Fibroblast of skin of right quadriceps (primary cell): ENCODE data around the gene SCAMP4.

Experiments used
- DNase-seq: peaks from one replicate; pipeline ENCODE4 v3.0.0-alpha.2; 2013

Gene SCAMP4, protein sequence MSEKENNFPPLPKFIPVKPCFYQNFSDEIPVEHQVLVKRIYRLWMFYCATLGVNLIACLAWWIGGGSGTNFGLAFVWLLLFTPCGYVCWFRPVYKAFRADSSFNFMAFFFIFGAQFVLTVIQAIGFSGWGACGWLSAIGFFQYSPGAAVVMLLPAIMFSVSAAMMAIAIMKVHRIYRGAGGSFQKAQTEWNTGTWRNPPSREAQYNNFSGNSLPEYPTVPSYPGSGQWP

DNA sequence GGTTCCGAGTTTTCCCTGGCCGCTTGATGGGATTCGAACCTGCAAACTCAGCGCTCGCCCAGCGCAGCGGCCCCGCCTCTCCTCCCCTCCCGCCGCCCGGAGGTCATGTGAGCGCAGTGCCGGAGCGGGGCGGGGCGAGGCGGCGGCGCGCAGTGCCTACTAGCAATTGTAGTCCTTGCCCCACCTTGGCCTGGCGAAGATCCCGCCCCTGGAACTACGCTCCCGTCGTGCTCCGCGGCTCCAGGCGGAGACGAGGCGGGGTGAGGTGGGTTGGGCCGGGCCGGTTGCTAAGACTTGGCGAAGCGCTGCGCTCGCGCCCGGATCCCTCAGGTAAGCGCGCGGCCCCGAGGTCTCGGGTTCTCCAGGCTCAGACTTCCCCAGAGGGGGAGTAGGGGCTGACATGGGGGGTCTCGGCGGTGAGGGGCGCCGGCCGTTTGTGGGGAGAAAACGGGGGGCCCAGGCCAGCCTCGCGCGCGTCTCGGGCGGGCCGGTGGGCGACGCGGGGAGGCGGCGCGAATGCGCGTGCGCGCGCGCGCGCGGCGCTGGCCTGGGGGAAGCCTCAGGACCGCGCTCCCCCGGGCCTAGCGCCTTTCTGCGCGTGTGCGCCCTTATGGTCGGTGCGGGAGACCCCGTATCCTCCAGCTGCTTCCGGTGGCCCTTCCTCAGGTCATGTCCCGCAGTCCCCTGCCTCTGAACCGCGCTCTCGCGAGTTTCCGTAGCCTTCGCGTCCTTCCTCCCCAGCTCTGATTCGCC lies at the start of gene SCAMP4, which contains the start of gene ADAT3:
TSS of gene SCAMP4 (plus strand) at position 290 of the 753 bp plus-strand sequence. CDS start 9,621 bp downstream, outside the sequence.
TSS of gene ADAT3 (plus strand) at position 290 of the 753 bp plus-strand sequence. CDS start 6,649 bp downstream, outside the sequence.
- DNase-seq, result peak; percentile 99

DNA sequence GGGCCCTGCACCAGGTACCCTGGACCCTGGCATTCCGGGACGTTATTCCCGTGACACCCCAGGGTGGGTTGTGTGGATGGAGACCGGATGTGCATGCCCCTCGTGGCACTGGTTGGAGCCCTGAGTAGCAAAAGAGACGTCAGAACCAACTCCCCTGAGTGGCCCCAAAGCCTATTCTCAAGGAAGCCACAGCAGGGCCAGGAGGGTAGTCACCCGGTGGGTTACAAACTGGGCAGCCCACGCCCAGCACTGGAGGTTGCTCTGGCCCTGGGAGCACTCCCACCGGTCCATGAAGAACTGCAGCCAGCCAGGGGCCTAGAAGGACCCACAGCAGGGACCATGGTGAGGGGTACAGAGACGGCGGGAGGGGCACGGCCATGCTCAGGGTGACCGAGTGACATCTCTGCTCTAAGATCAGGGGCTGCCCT lies 49.4 kb upstream of the SCAMP4 start:
- DNase-seq, result no peak

DNA sequence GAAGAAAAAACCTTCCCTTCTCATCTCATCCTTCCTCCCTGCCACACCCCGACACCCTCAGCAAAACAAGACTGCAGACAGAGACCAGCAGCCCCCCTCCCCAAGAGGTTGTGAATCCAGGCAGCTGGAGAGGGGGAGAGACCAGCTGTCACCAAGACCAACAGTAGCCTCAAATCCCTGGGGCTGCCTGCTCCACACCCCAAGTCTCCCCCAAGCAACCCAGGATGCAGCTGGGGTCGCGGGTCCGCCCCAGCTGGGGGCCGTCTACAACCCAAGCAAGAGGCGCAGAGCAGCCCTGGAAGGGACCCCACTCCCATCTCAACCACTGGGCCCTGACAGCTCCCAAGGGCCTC lies 48.9 kb upstream of the SCAMP4 start:
- no peak for DNase-seq

DNA sequence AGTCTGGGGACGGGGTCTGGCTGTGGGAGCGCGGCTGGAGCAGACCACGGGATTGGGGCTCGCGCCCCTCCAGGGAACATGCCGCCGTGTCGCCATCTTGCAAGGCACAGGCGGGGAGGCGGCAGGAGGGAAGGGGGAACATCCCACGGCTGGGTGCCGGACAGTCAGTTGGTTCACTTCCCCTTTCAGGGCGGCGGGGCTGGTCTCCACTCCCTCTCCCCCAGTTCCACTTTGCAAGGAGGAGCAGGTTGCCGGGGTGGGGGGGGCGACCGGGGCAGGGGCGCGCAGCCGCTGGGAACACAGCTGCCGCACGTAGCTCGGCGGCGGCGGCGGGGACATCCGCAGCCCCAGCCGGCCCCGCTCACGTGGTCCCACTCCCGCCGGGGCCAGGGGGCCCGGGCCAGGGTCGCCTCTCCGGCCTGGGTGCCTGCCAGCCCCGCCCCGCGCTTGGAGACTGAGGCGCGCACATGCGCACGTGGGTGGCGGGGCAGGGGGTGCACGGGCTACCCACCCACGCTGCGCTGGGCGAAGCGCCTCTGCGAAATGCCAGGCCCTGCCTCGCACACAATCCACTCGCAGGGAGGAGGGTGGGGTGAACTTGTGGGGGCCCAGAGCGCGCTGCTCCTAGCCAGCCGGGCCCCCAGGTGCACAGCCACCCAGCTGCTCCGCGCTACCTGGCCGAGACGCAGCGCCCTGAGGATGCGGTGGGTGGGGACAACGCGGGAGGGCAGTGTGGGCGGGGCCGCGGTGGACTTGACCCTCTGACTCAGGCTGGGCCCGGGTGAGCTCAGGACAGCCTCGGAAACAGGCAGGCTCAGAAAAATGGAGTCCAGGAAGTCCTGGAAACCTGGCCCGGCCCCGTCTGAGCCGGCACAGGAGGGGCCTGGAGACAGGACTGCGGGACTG lies 48.2 kb upstream of the SCAMP4 start:
- DNase-seq, result peak; percentile 46

DNA sequence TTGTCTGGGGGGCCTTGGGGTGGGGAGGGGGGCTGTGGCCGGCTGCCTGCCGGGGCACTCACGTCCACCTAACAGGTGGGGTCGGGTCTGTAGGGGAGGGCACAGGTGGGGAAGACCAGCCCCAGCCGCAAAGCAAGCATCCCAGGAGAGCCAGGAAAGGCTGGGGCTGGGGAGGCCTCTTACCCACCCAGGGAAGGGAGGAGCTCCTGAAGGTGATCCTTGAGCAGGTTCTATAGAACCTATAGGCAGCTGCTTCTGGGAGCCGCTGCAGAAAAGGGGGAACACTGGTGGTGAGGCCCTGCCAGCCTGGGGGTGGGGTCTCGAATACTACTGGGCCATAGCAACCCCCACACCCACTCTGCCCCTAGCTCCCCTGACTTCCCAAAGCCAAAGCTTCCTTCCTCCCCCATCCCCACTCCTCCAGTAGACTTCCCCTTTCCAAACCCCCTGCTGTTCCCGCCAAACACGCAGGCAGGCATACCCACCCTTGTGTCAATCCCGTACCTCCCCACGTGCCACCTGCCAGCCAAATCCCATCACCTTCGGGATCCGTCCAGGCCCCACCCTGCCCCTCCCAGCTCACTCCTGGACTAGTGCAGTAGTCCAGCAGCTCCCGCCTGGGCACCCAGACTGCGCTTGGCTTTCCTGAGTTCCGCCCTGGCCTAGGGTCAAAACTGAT lies 47.4 kb upstream of the SCAMP4 start:
- no peak for DNase-seq

DNA sequence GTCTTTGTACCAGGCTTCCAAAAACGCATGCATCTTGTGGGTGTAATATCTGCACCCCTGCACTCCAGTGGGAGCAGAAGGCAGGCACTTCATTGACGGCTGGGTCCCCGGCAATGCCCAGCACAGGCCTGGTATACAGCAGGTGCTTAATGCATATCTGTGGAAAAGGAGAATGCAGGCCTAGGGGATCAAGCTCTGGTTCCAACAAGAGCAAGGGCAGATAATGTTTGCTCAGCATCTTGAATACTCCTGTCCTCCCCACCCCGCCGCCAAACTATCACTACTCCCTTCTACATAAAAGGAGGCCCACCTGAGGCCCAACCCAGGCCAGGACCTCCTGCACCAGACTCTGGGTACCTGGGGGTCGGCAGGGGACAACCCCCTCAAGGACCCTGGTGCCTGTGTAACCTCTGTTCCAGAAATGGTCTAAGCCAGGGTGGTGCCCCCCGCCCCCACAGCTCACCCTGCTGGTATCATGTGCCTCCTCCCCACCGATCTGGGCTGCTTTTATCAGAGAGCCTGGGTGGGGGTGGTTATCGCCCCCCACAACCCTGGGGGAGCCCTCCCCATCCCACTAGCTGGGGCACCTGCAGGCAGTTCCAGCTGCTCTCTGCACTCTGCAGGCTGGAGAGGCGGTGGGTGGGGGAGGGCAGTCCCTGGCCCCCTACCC lies 46.7 kb upstream of the SCAMP4 start:
- DNase-seq, result no peak

DNA sequence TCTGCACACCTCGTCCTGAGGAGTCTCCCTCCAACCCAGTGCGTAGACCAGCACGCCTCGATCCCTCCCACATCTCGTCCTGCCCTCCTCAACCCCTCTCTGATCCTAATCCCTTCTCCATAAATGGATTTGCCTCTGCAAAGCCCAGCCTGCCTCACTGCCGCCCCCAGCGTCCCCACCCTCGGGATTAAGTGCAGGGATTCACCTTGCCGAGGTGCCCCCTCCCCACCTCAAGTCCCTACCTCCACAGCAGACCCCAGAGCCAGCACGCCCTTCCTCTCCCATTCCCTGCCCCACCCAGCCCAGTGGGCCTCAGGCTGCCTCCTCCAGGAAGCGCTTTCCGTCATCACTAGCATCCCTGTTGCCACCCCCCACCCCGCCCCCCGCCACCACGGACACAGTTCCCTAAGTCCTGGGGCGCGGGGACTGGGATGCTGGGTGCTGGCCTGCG lies 45.8 kb upstream of the SCAMP4 start:
- DNase-seq, result no peak

DNA sequence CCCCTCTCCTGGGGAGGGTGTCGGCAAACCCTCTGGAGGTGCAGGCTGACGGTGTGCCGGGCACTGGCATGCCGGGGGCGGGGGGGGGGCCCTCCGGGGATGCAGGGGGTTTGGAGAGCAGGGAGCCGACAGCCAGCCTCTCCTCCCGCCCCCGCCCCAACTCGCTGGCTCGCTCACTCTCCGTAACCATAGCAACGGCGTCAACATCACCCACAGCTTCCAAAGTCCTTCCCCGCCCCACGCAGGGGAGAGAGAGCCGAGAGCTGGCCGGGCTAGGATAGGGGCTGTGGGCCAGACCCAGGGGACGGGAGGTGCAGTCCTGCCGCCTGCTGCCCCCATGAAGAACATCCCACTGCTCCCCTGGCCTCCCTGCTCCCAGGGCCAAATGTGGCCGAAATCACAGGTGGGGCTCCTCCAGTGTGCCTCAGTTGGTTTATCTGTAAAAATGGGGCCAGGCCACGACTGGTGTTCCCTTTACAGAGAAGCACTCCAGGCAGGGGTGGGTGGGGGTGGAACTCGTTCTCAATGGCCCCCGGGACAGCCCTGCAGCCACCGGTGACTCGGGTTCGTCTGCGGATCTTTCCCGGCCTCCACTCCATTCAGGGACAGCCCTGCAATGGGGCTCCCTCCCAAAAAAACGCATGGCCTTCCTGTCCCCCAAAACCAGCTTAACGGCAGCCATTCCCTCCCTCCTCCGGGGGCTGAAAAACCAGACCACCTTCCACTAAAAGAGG lies 45.0 kb upstream of the SCAMP4 start:
- DNase-seq, result peak; percentile 76

DNA sequence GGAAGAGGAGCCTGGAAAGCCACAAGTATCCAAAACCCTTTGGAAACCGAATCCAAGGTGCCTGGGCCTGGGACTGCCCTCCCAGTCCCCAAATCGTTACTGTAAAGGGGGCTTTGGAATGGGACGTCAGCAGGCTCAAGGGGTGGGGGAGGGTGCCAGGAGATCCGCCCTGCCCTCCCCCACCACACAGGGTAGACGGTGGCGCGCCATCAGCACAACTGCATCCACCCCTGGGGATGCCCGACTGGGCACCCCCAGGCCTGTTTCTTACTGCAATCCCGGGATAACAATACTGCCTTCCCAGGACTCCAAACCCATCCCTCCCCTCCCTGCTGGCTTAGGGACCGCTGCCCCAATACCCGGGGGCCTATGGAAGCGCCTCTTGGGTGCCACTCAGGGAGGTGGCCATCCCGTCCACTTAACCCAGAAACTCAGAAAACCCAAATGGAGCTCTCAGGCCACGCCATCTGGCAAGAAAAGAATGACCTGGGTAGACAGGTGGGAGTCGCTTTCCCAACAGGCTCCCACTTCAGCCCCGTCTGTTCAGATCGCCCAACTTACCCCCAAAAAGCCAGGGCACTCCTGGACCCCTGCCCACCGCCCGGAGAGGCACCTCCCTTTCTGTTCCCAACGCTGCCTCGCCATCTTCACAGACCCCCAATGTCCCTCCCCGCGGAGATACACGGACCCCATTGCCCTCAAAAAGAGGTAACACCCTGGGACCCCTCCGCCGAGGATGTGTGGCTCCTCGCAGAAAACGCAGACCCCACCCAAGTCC lies 44.2 kb upstream of the SCAMP4 start:
- no peak for DNase-seq

DNA sequence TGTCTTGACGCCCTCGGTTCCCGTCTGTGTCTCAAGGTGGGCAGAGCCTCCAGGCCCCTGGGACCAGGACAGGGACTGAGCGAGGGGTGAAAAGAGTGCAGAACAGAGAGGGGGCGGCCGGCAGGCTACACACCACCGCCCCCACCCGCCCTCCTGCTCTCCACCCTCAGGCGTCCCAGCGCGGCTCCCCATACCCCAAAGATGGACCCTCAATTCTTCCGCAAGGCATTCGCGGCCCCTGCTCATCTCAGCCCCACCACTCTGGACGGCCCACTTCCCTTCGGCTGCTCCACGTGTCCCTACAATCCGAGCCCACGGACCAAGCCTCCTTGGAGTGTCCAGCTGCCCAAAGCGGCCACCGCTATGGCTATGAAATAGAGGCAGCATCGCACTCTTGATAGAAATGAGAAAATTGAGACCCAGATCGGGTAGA lies 43.6 kb upstream of the SCAMP4 start:
- DNase-seq, result no peak

DNA sequence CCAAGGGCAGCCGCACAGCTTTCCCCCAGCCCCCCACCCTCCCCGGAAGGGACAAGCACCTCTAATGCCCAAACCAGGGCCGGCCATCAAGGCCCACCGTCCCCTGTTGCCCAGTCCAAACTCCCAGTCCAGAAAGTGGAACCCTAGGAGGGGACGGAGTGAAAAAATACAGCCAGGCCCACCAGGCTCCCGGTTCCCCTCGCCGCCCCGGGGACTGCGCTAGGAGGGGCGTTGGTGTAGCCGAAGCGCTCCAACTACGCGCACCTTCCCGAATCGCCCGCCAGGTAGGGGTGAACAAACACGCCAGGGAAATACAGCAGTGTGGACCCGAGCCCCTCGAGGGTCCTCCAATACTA lies 43.2 kb upstream of the SCAMP4 start:
- DNase-seq, result no peak

DNA sequence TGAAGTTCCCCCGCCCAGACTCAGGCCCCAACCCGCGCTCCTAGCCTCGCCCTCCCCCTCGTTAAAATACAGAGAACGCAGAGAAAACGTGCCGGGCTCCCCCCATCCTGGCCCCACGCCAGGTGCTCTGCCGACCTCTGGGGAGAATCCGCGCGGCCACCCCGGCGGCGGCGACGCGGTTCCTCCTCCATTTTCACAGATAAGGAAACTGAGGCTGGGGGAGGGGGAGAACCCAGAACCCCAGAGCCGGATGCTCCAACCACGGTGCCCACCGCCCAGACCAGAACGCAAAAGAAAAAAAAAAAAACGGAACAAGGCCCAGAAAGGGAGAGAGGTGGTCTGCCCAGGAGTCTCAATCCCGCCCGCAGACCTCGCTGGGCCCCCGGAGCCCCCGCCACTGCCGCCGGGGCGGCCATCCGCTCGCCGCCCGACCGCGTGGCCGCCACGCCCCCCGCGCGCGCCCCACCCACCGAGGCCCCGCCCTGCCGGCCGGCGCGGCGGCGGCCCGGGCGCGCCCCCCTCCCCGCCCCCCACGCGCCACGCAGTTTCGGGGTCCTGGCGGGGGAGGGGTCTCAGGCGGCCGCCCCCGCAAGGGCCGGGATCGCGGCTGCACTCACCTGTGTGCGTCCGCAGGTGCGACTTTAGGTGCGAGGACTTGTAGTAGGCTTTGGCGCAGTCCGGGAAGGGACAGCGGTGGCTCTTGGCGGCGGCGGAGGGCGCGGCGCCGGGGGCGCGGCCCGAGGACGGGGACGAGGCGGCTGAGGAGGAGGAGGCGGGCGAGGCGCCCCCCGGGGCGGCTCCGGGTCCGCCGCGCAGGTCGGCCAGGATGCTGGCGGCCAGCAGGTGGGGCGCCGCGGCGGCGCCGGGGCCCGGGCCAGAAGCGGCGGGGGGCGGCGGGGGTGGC lies 42.5 kb upstream of the SCAMP4 start:
- DNase-seq, result no peak

DNA sequence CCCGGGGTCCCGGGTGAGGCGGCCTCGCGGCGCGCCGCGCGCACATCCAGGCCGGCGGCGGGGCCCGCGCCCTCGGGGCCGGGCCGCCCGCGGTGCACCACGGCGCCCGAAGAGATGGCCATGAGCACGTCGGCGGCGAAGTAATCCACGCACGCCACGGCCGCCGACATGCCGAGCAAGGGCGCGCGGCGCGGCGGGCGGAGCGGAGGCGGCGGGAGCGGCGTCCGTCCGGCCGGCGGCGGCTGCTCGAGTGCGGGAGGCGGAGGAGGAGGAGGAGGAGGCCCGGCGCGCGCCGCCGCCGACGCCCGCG lies 41.9 kb upstream of the SCAMP4 start, which contains the start of gene KLF16:
TSS of gene KLF16 (minus strand) at position 252 of the 310 bp plus-strand sequence. CDS start at position 170, 82 bp downstream.
- no peak for DNase-seq

DNA sequence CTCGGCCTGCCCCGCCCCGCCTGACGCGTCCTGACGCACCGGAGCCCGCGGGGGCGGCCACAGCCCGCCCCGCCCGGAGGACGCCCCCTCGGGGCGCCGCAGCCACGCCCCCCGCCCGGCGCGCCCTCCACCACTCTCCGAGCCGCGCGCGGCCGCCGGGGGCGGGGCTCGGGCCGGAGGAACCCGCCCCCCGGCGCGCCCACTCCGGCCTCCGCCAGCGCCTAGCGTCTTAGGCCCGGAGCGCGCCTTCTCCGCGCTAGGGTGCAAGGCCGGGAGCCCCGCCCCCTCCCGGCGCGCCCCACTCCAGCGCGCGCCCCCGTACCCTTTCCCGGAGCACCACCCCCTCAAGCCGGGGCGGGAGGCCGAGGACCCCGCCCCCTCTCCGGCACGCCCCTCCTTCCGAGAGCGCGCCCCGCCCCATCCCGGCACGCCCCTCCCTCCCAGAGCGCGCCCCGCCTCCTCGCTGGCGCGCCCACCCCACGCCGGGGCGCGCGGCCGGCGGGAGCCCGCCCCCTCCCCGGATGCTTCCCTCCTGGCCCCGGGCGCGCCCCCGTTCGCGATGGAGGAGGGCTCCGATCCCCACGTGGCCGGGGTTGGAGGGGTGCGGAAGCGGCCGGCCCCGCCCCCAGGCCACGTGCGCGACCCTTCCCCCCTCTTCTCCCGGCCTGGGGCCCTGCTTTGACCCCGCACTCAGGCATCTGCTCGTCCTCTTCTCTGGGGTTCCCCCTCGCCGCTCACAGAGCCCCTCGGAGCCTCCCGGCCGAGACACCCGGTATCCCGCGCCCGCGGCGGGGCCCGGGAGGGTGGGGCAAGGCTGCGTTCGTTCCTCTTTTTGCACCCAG lies 41.3 kb upstream of the SCAMP4 start:
- peak; percentile 96 for DNase-seq

DNA sequence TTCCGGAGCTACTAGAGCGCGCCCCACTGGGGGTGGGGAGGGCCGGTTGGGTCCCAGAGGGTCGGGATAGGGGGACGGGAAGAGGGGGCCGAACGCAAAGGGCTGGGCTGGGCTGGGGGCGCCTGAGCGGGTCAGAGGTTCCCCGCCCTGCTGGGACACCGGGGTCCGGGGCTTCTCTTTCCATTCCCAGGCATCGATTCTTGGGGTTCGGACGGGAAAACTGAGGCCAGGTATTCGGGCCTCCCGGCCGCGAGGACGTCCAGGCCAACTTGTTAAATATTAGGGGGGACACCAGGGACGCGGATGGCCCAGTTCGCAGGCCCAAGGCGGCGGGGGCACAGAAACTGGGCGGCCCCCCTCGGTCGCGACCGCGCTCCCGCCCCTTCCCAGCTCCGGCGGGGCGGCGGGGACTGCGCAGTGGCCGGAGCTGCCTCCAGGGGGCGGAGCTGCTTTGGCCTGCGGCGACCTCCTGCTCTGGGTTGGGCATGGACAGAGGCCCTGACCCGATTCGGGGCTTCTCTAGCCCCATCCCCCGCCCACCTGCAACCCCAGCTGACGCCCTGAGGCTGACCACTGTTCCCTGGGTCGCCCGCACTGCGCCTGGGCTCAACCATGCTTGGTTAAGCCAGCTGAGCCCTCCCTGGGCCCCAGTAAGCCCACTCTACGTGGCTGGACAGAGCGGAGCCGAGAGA lies 40.6 kb upstream of the SCAMP4 start:
- peak; percentile 42 for DNase-seq

DNA sequence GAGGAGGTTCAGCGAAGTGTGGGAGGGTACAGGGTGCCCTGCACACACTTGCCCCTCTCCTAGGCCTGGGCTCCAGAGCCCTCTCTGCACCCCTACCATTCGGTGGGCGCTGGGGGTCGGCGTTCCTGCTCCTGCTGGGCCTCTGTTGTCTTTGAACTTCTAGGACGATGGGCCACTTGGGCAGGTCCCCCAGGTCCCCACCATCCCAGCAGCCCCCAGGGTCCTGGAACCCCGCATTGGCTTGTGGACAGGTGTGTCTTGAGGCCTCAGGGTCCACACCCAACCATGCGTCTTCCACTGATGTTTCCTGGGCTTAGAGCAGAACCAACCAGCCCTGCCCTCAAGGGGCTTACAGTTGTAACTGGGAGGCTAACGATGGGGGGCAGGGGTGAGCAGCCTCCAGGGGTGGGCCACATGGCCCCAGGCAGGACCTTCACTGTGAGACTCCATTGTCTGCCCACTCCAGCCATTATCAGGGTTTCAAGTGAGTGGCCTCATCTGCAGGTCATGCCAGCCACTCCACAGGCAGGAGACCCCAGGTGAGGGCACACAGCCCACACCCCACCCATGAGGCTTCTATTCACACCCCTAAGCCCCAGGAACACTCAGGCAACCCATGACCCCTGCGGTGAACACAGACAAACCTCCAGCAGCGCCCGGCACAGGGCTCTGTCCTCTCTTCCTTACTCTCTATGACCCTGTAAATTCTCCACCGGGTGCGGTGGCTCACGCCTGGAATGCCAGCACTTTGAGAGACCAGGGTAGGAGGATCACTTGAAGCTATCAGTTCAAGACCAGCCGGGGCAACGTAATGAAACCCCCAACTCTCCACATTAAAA lies 39.8 kb upstream of the SCAMP4 start:
- no peak for DNase-seq
